Astrocyte (in vitro differentiated cells and primary cell): ENCODE results near the gene CLTC.

Source experiments
- EZH2 ChIP-seq: IDR thresholded peaks from 2 replicates; pipeline ENCODE4 v1.6.1; 2012; ENCODE audit warnings: mild to moderate bottlenecking, low read length, inconsistent platforms; ENCODE audit not compliant: insufficient read depth
- TF ChIP-seq, protein P1 (sequence below): IDR thresholded peaks from 2 replicates; pipeline ENCODE4 v1.5.1; 2011; ENCODE audit warnings: low read depth, mild to moderate bottlenecking, inconsistent platforms, low read length, moderate library complexity; ENCODE audit not compliant: insufficient read depth

GRCh38 chr17:59607061-59607460 lies 12.6 kb upstream of the CLTC start:
- TF ChIP-seq, protein P1, sequence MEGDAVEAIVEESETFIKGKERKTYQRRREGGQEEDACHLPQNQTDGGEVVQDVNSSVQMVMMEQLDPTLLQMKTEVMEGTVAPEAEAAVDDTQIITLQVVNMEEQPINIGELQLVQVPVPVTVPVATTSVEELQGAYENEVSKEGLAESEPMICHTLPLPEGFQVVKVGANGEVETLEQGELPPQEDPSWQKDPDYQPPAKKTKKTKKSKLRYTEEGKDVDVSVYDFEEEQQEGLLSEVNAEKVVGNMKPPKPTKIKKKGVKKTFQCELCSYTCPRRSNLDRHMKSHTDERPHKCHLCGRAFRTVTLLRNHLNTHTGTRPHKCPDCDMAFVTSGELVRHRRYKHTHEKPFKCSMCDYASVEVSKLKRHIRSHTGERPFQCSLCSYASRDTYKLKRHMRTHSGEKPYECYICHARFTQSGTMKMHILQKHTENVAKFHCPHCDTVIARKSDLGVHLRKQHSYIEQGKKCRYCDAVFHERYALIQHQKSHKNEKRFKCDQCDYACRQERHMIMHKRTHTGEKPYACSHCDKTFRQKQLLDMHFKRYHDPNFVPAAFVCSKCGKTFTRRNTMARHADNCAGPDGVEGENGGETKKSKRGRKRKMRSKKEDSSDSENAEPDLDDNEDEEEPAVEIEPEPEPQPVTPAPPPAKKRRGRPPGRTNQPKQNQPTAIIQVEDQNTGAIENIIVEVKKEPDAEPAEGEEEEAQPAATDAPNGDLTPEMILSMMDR: no peak
- no peak for TF ChIP-seq EZH2
